Measurements from ENCODE around the gene ACP3.
"Not testable (repeated sequence)": the region's sequence is repeated elsewhere in the genome, so short reads cannot be mapped to it uniquely, and the experiment has no call there.

The ACP3 gene

GRCh38 chr3:132368515-132368914 lies 51.3 kb downstream of the ACP3 start:
- DNase-seq, result no peak

- no peak for DNase-seq
Observed at GRCh38 chr3:132368962-132369361, 51.8 kb downstream of the ACP3 start.

- not testable (repeated sequence) for DNase-seq
Observed at GRCh38 chr3:132376945-132377354, 59.7 kb downstream of the ACP3 start.

GRCh38 chr3:132378048-132378762 lies 61.0 kb downstream of the ACP3 start:
- DNase-seq, result no peak

GRCh38 chr3:132378846-132379245 lies 61.6 kb downstream of the ACP3 start:
- DNase-seq, result no peak

GRCh38 chr3:132380920-132381319 lies 63.7 kb downstream of the ACP3 start:
- peak; percentile 10 for DNase-seq

GRCh38 chr3:132381348-132381944 lies 64.2 kb downstream of the ACP3 start:
- DNase-seq, result no peak

GRCh38 chr3:132382267-132382666 lies 65.1 kb downstream of the ACP3 start:
- DNase-seq, result no peak

GRCh38 chr3:132382688-132383194 lies 65.5 kb downstream of the ACP3 start:
- no peak for DNase-seq

- DNase-seq, result no peak
Observed at GRCh38 chr3:132386259-132386658, 69.1 kb downstream of the ACP3 start.

GRCh38 chr3:132392675-132393074 lies 75.5 kb downstream of the ACP3 start:
- not testable (repeated sequence) for DNase-seq

- peak; percentile 68 for DNase-seq
Observed at GRCh38 chr3:132394320-132394719, 77.1 kb downstream of the ACP3 start.

GRCh38 chr3:132395126-132395525 lies 77.9 kb downstream of the ACP3 start:
- DNase-seq, result no peak

GRCh38 chr3:132396255-132396654 lies 79.0 kb downstream of the ACP3 start:
- no peak for DNase-seq

GRCh38 chr3:132396776-132397175 lies 79.6 kb downstream of the ACP3 start:
- DNase-seq, result not testable (repeated sequence)

GRCh38 chr3:132399054-132399929 lies 82.1 kb downstream of the ACP3 start:
- DNase-seq, result peak; percentile 63

- no peak for DNase-seq
Observed at GRCh38 chr3:132401255-132401654, 84.0 kb downstream of the ACP3 start.

GRCh38 chr3:132404276-132404675 lies 87.1 kb downstream of the ACP3 start:
- no peak for DNase-seq

GRCh38 chr3:132405188-132405587 lies 88.0 kb downstream of the ACP3 start:
- no peak for DNase-seq

- no peak for DNase-seq
Observed at GRCh38 chr3:132405609-132406299, 88.5 kb downstream of the ACP3 start.

GRCh38 chr3:132406587-132406986 lies 89.4 kb downstream of the ACP3 start:
- DNase-seq, result no peak

GRCh38 chr3:132407025-132407424 lies 89.8 kb downstream of the ACP3 start:
- DNase-seq, result no peak

Measured in fibroblast of upper back skin (primary cell).